Adrenal gland (tissue), 19 donors: ENCODE data around the gene EID2B. TPM values are rescaled to one million over a fixed set of nuclear protein-coding genes. Genes with fewer than 3 reads are reported as not detected.

Experiments
- DNase-seq, 7 donors: peaks; one replicate each; pipeline ENCODE4 v3.0.0-alpha.2; 2019 to 2020
- H3K27ac ChIP-seq, 5 donors: fragments of 200-600 bp; sonication (generic) in 4 of 5; 1 replicate in 3 of 5; 2 replicates in 2 of 5; pipeline versions ENCODE4 v1.5.1 to v1.8.0; 2016 to 2020; ENCODE audit warnings: mild to moderate bottlenecking in 1 of 5
- H3K27me3 ChIP-seq: fragments of 200-600 bp; 2 replicates; pipeline ENCODE4 v1.8.0; 2021
- H3K36me3 ChIP-seq, 2 donors: fragments of 200-600 bp; replicated peaks in 1 of 2; 1 replicate in 1 of 2; 2 replicates in 1 of 2; pipeline versions ENCODE4 v1.5.1 to v1.8.0; 2018 to 2022
- H3K4me1 ChIP-seq, 2 donors: fragments of 200-600 bp; replicated peaks in 1 of 2; 1 replicate in 1 of 2; 2 replicates in 1 of 2; pipeline versions ENCODE4 v1.5.1 to v1.8.0; 2018 to 2021
- H3K4me3 ChIP-seq, 4 donors: fragments of 200-600 bp; sonication (generic) in 3 of 4; one replicate each; pipeline ENCODE4 v1.5.1; 2016 to 2018
- H3K9me3 ChIP-seq, 3 donors: fragments of 200-600 bp; sonication (generic) in 1 of 3; replicated peaks in 1 of 3; 1 replicate in 2 of 3; 2 replicates in 1 of 3; pipeline versions ENCODE4 v1.5.1 to v1.8.0; 2016 to 2021
- POLR2A ChIP-seq, 2 donors: fragments of 450-650 bp; IDR thresholded peaks; one replicate each; pipeline ENCODE4 v1.6.1; 2017; ENCODE audit warnings: antibody characterized with exemption in 2 of 2, mild to moderate bottlenecking in 2 of 2, moderate library complexity in 1 of 2
- WGBS, 4 donors: extraction: QIAGEN DNeasy Blood & Tissue Kit in 2 of 4; methylation state at CpG; one replicate each; pipeline versions ENCODE4 v1.1.5 to v1.1.7; 2013 to 2017; 5-methylcytosine and 5-hydroxymethylcytosine counted together
- intact Hi-C, 2 donors: fragments of 100-400 bp; cut with DNase I; formaldehyde crosslinking; loops; one replicate each; pipeline versions ENCODE4 v1.14.1 to v1.15.0; 2022 to 2023
- long read RNA-seq, 10 donors: library from polyadenylated mRNA in 3 of 10; unstranded in 2 of 10; stranded (forward) in 1 of 10; transcript quantifications; one replicate each; pipeline ENCODE4 v2.0.0 and lab custom pipeline, GENCODE V29; 2021 to 2026
- polyA plus RNA-seq, 3 donors: library from polyadenylated mRNA; stranded (reverse); fragments of 200-250 nt in 2 of 3; fragments of 350-450 nt in 1 of 3; fragmentation: Illumina TruSeq in 1 of 3; extraction: RNeasy Lipid Tissue Mini Kit (QIAGEN cat#74804) in 1 of 3; gene quantifications; one replicate each; pipeline ENCODE4 v1.2.3, GENCODE V29; 2013 to 2014
- total RNA-seq, 9 donors: library from RNA; depleted of rRNA in 4 of 9; stranded (reverse); fragments of >200 nt in 4 of 9; fragments of 120-200 nt in 1 of 9; fragmentation: NEBNext Ultra II Directional in 1 of 9; extraction: Animal tissue kit (Norgen Biotek cat#: 25700) in 1 of 9; gene quantifications; one replicate each; pipeline versions ENCODE4 v1.1.0 to v1.2.4, GENCODE V29; 2013 to 2023
- TF ChIP-seq, protein P1 (sequence below), 6 experiments: fragments of 450-650 bp in 4 of 6; fragments of 200-600 bp in 2 of 6; sonication (generic) in 1 of 6; IDR thresholded peaks; 1 replicate in 5 of 6; 2 replicates in 1 of 6; pipeline versions ENCODE4 v1.5.1 to v1.8.0; 2016 to 2021; ENCODE audit warnings: antibody characterized with exemption in 6 of 6, mild to moderate bottlenecking in 2 of 6, moderate library complexity in 1 of 6
- donor health status: healthy with polysubstance abuse.
- donor health status: Bipolar disorder and iron deficiency.
- donor health status: DM: yes; HTN: yes; CAD: no.
- donor health status: DM: no; HTN: no; CAD: no.
- donor health status: DM: no; HTN: no; CAD: no.
- donor health status: DM: yes; HTN: yes; CAD: no.

Gene EID2B
- total RNA-seq (1 to 10 TPM; 1.6 to 6.7 (median 3.8) TPM), polyA plus RNA-seq (1 to 10 TPM; 2.7 to 4.3 (median 3.8) TPM)
- long read RNA-seq, donor 1, transcript EID2B-201 (1 exons, 1,865 nt), result major isoform, 5 of 5 reads
- long read RNA-seq, donor 1, partial matches to known transcripts, result 0 of 5 reads
- long read RNA-seq, donor 1, other reads (novel, unspliced or antisense), result 0 of 5 reads
- long read RNA-seq, donor 2, partial matches to known transcripts, result 0 of 3 reads
- long read RNA-seq, donor 2, other reads (novel, unspliced or antisense), result 0 of 3 reads
- long read RNA-seq, donor 3, partial matches to known transcripts, result 0 of 4 reads
- long read RNA-seq, donor 3, other reads (novel, unspliced or antisense), result 0 of 4 reads
- long read RNA-seq, donor 4, partial matches to known transcripts, result 0 of 2 reads
- long read RNA-seq, donor 4, other reads (novel, unspliced or antisense), result 0 of 2 reads
- long read RNA-seq, donor 5, transcript EID2B-201 (1 exons, 1,865 nt), result major isoform, 6 of 7 reads
- long read RNA-seq, donor 5, partial matches to known transcripts, result 0 of 7 reads
- long read RNA-seq, donor 5, other reads (novel, unspliced or antisense), result 0 of 7 reads
- long read RNA-seq, donor 6, partial matches to known transcripts, result 0 of 1 reads
- long read RNA-seq, donor 6, other reads (novel, unspliced or antisense), result 1 of 1 reads
- long read RNA-seq, donor 7, partial matches to known transcripts, result 0 of 1 reads
- long read RNA-seq, donor 7, other reads (novel, unspliced or antisense), result 0 of 1 reads
- long read RNA-seq, donor 8, partial matches to known transcripts, result 0 of 4 reads
- long read RNA-seq, donor 8, other reads (novel, unspliced or antisense), result 0 of 4 reads
- long read RNA-seq, donor 9, partial matches to known transcripts, result 0 of 4 reads
- long read RNA-seq, donor 9, other reads (novel, unspliced or antisense), result 0 of 4 reads
- long read RNA-seq, donor 10, partial matches to known transcripts, result 0 of 1 reads
- long read RNA-seq, donor 10, other reads (novel, unspliced or antisense), result 0 of 1 reads

DNA sequence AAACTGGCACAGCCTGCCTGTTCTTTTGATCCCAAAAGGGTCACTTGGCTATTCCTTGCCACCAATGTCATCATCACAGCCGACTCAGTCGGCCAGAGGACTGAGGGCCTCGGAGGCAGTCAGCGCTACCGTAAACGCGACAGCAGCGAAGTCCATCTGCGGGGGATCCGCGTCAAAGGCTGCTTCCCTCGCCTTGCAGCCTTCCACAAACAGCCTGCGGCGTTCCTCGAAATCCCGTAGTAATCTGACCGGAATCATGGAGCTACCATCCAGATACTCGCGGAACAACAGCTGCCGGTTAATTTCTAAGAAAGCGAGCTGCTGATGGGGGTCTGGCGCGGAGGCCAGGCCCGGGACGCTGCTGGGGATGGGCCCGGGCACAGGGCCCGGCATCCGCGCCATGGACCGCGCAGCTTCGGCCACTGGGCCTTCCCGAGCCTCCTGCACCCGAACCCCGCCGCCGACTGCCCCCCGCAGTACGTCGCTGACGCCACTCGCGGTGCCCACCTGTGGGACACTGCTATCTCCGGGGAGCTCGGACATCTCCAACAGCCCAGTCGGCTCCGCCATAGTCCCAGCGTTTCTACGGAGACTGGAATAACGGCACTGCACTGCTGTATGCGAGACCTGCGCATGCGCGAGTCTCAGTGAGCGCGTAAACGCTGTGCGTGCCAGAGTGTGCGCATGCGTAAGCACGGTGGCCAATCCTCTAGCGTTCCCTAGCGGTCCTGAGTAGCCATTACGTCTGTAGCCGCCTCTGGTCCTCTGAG is at the start of gene EID2B:
EID2B (minus strand) TSS at position 620 of the 770 bp plus-strand sequence; CDS start at position 570, 50 bp downstream.
- TF ChIP-seq POLR2A (IDR thresholded peaks at IDR 0.05), result peak; percentile 46 to 83
- TF ChIP-seq, protein P1, sequence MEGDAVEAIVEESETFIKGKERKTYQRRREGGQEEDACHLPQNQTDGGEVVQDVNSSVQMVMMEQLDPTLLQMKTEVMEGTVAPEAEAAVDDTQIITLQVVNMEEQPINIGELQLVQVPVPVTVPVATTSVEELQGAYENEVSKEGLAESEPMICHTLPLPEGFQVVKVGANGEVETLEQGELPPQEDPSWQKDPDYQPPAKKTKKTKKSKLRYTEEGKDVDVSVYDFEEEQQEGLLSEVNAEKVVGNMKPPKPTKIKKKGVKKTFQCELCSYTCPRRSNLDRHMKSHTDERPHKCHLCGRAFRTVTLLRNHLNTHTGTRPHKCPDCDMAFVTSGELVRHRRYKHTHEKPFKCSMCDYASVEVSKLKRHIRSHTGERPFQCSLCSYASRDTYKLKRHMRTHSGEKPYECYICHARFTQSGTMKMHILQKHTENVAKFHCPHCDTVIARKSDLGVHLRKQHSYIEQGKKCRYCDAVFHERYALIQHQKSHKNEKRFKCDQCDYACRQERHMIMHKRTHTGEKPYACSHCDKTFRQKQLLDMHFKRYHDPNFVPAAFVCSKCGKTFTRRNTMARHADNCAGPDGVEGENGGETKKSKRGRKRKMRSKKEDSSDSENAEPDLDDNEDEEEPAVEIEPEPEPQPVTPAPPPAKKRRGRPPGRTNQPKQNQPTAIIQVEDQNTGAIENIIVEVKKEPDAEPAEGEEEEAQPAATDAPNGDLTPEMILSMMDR (IDR thresholded peaks at IDR 0.05), result peak; percentile 89 to 100 (median 100)
- no peaks in the 10 kb centered on the region for H3K27me3 ChIP-seq
- no peaks in the 10 kb centered on the region for H3K36me3 ChIP-seq
- peak within 1 kb of the TSS in 4 of 5 donors; percentile 74 to 91 (median 85) for H3K27ac ChIP-seq
- intact Hi-C loops, result loop anchor here (5.0 to 10.0 kb wide), 3 partner anchors 58 to 88 kb away; partner anchors contain the start of gene SUPT5H (in 1 of the 2)
- 0 to 1% (median 1%) methylated on average over 18 to 65 of the region's 65 CpGs for WGBS, 4 donors
- H3K9me3 ChIP-seq, result no peaks in the 10 kb centered on the region
- peaks cover 9 to 20% of the 10 kb centered on the region in 2 donors for H3K4me1 ChIP-seq
- H3K4me3 ChIP-seq, result peak within 1 kb of the TSS; percentile 13 to 90 (median 48)
- peak; percentile 93 to 98 (median 97) for DNase-seq

DNA sequence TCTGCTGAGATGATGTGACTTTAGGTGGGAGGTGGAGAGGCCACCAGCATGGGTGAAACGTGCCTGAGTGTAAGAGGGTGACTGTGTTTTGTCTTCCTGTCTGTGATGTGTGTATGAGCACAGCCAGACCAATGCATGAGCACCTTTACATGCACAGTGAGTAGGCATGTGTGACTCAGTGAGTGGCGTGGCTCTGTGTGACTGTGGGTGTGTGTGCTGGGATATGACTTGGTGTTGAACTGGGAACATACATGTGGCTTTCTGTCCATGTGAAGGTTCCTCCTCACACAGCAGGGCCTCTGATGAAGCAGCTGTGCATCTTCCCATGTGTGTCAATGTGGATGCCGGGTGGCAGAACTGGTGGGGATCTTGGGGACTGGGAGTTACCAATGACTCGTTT is 49.8 kb upstream of the EID2B start:
- H3K36me3 ChIP-seq, result no peaks in the 10 kb centered on the region
- H3K27ac ChIP-seq, result no peak overlapping the region
- H3K4me1 ChIP-seq, result no peaks in the 10 kb centered on the region
- H3K27me3 ChIP-seq, result peaks cover 4% of the 10 kb centered on the region
- H3K9me3 ChIP-seq, result no peaks in the 10 kb centered on the region
- no peak overlapping the region for H3K4me3 ChIP-seq
- no peak for DNase-seq
- WGBS, 4 donors, result 37 to 47% (median 44%) methylated on average over 4 of the region's 4 CpGs
- TF ChIP-seq, protein P1 (IDR thresholded peaks at IDR 0.05), result no peak
- no peak for TF ChIP-seq POLR2A (IDR thresholded peaks at IDR 0.05)
- intact Hi-C loops, result no loop called here

DNA sequence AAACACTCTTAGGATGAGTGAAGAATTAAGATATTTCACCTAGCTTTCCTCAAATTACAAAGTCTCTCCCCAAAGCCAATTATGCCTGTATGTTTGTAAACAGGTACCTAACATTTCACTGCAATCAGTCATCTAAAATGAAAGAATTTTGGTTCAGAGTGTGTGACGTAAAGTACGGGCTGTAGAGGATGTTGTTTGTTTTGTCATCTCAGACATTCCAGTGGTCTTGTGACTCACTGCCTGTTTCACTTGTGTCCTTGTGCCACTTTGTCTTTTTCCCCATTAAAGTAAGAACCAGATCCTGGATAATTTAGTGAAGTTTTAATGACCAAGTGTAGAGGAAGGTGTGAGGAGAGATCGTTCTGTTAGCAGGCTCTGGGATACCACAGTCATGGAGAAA is 36.0 kb upstream of the EID2B start:
- WGBS, 4 donors, result 40 to 46% (median 43%) methylated on average over 3 of the region's 3 CpGs

More for the DNA sequence above, 36.0 kb upstream of the EID2B start:
- no peak for TF ChIP-seq POLR2A (IDR thresholded peaks at IDR 0.05)
- TF ChIP-seq, protein P1 (IDR thresholded peaks at IDR 0.05), result no peak
- Histone ChIP-seq H3K36me3 (no peaks in the 10 kb centered on the region), H3K4me3 (no peak overlapping the region), H3K27me3 (no peaks in the 10 kb centered on the region), H3K27ac (no peak overlapping the region), H3K9me3 (no peaks in the 10 kb centered on the region), H3K4me1 (no peaks in the 10 kb centered on the region)
- DNase-seq, result no peak
- intact Hi-C loops, result no loop called here
